Ascending aorta (tissue), 2 donors: Measurements from ENCODE around the gene SNRPB2. TPM values are rescaled to one million over a fixed set of nuclear protein-coding genes. Genes with fewer than 3 reads are reported as not detected.

Source experiments
- DNase-seq, 2 donors: peaks; one replicate each; pipeline ENCODE4 v3.0.0-alpha.2; 2019; ENCODE audit warnings: low spot score in 2 of 2
- H3K27ac ChIP-seq, 2 donors: fragments of 200-600 bp; sonication (generic); one replicate each; pipeline ENCODE4 v1.5.1; 2016 to 2017; ENCODE audit warnings: mild to moderate bottlenecking in 1 of 2
- H3K27me3 ChIP-seq: fragments of 200-600 bp; sonication (generic); one replicate; pipeline ENCODE4 v1.5.1; 2017
- H3K36me3 ChIP-seq, 2 donors: fragments of 200-600 bp; sonication (generic); one replicate each; pipeline ENCODE4 v1.5.1; 2016
- H3K4me1 ChIP-seq, 2 donors: fragments of 200-600 bp; sonication (generic); one replicate each; pipeline ENCODE4 v1.5.1; 2016 to 2017; ENCODE audit warnings: mild to moderate bottlenecking in 1 of 2
- H3K4me3 ChIP-seq, 2 donors: fragments of 200-600 bp; sonication (generic); one replicate each; pipeline ENCODE4 v1.5.1; 2016 to 2017; ENCODE audit warnings: mild to moderate bottlenecking in 1 of 2
- H3K9me3 ChIP-seq, 2 donors: fragments of 200-600 bp; sonication (generic); one replicate each; pipeline ENCODE4 v1.5.1; 2016
- CTCF ChIP-seq, 3 experiments: fragments of 200-600 bp in 2 of 3; fragments of 450-650 bp in 1 of 3; sonication (generic) in 2 of 3; IDR thresholded peaks; one replicate each; pipeline ENCODE4 v1.5.1; 2016 to 2019; ENCODE audit warnings: antibody characterized with exemption in 3 of 3, mild to moderate bottlenecking in 1 of 3, moderate library complexity in 1 of 3
- intact Hi-C: fragments of 100-400 bp; cut with DNase I; formaldehyde crosslinking; loops from one replicate; pipeline ENCODE4 v1.15.1; 2023
- total RNA-seq: library from RNA; depleted of rRNA; stranded (reverse); fragments of >200 nt; gene quantifications from one replicate; pipeline ENCODE4 v1.1.0, GENCODE V29; 2016

Gene SNRPB2
- total RNA-seq, 1 donor from 2014 or later = 3.4 TPM

GRCh38 chr20:16759181-16759563, 29.3 kb downstream of the SNRPB2 start:
- no peak for TF ChIP-seq CTCF (IDR thresholded peaks at IDR 0.05)

GRCh38 chr20:16760431-16761304, 30.8 kb downstream of the SNRPB2 start:
- Histone ChIP-seq H3K27me3 (no peaks in the 10 kb centered on the region), H3K9me3 (no peaks in the 10 kb centered on the region), H3K4me1 (no peaks in the 10 kb centered on the region), H3K36me3 (no peaks in the 10 kb centered on the region), H3K4me3 (no peak overlapping the region), H3K27ac (no peak overlapping the region)
- TF ChIP-seq CTCF (IDR thresholded peaks at IDR 0.05) = no peak
- intact Hi-C loops = loop anchor here (2.0 kb wide), 1 partner anchor 242 kb away; no protein-coding TSS in a partner anchor
- DNase-seq = no peak

More at GRCh38 chr20:16759181-16759563, 29.3 kb downstream of the SNRPB2 start:
- no peak overlapping the region for H3K4me3 ChIP-seq
- H3K9me3 ChIP-seq = no peaks in the 10 kb centered on the region
- H3K36me3 ChIP-seq = no peaks in the 10 kb centered on the region
- intact Hi-C loops = no loop called here
- no peak for DNase-seq
- H3K27ac ChIP-seq = no peak overlapping the region
- H3K4me1 ChIP-seq = no peaks in the 10 kb centered on the region
- H3K27me3 ChIP-seq = no peaks in the 10 kb centered on the region

GRCh38 chr20:16761305-16761829, 31.5 kb downstream of the SNRPB2 start:
- no peak for DNase-seq

GRCh38 chr20:16764560-16764959, 34.7 kb downstream of the SNRPB2 start:
- no peak for TF ChIP-seq CTCF (IDR thresholded peaks at IDR 0.05)
- Histone ChIP-seq H3K27me3 (no peaks in the 10 kb centered on the region), H3K27ac (no peak overlapping the region), H3K4me3 (no peak overlapping the region), H3K36me3 (no peaks in the 10 kb centered on the region), H3K4me1 (no peaks in the 10 kb centered on the region), H3K9me3 (no peaks in the 10 kb centered on the region)
- DNase-seq = no peak
- intact Hi-C loops = no loop called here

More at GRCh38 chr20:16761305-16761829, 31.5 kb downstream of the SNRPB2 start:
- Histone ChIP-seq H3K27ac (no peak overlapping the region), H3K27me3 (no peaks in the 10 kb centered on the region), H3K4me3 (no peak overlapping the region), H3K4me1 (no peaks in the 10 kb centered on the region), H3K36me3 (no peaks in the 10 kb centered on the region), H3K9me3 (no peaks in the 10 kb centered on the region)
- intact Hi-C loops = loop anchor here (2.0 kb wide), 1 partner anchor 243 kb away; no protein-coding TSS in a partner anchor
- TF ChIP-seq CTCF (IDR thresholded peaks at IDR 0.05) = peak; percentile 31 to 63 (median 40)

DNA sequence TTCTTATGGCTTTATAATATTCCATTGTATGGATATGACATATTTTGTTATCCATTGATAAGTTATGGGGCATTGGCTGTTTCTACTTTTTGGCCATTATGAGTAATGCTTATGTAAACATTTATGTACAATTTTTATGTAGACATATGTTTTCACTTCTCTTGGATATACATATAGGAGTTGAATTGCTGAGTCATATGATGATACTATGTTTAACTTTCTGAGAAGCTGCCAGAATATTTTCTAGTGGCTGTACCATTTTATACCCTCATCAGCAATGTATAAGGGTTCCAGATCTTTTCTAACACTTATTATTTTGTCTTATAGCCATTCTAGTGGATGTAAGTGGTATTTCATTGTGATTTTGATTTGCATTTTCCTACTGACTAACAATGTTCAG, 41.4 kb downstream of the SNRPB2 start:
- no peaks in the 10 kb centered on the region for H3K27me3 ChIP-seq
- no peaks in the 10 kb centered on the region for H3K4me1 ChIP-seq
- H3K27ac ChIP-seq = no peak overlapping the region
- no peaks in the 10 kb centered on the region for H3K36me3 ChIP-seq
- intact Hi-C loops = no loop called here
- TF ChIP-seq CTCF (IDR thresholded peaks at IDR 0.05) = no peak
- no peak overlapping the region for H3K4me3 ChIP-seq
- DNase-seq = no peak
- peaks cover 0 to 5% of the 10 kb centered on the region in 2 donors for H3K9me3 ChIP-seq
